ENCODE measurements around the gene CXCL6.

The CXCL6 gene

GRCh38 chr4:73836373-73837279 is at the start of gene CXCL6:
TSS of gene CXCL6 (plus strand) at chr4:73836678. CDS start at chr4:73836751, 73 bp downstream.
- TF ChIP-seq, protein P1, sequence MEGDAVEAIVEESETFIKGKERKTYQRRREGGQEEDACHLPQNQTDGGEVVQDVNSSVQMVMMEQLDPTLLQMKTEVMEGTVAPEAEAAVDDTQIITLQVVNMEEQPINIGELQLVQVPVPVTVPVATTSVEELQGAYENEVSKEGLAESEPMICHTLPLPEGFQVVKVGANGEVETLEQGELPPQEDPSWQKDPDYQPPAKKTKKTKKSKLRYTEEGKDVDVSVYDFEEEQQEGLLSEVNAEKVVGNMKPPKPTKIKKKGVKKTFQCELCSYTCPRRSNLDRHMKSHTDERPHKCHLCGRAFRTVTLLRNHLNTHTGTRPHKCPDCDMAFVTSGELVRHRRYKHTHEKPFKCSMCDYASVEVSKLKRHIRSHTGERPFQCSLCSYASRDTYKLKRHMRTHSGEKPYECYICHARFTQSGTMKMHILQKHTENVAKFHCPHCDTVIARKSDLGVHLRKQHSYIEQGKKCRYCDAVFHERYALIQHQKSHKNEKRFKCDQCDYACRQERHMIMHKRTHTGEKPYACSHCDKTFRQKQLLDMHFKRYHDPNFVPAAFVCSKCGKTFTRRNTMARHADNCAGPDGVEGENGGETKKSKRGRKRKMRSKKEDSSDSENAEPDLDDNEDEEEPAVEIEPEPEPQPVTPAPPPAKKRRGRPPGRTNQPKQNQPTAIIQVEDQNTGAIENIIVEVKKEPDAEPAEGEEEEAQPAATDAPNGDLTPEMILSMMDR (IDR thresholded peaks at IDR 0.05) = no peak
- Histone ChIP-seq H3K27ac (no peak within 1 kb of the TSS), H3K4me3 (peak within 1 kb of the TSS; percentile 61)
- no peak for DNase-seq (ENCODE audit: low spot score)

GRCh38 chr4:73788411-73788810 is 48.1 kb upstream of the CXCL6 start:
- DNase-seq (ENCODE audit: low spot score) = no peak
- TF ChIP-seq, protein P1 (IDR thresholded peaks at IDR 0.05) = no peak
- H3K4me3 ChIP-seq = no peak overlapping the region
- H3K27ac ChIP-seq = no peak overlapping the region

GRCh38 chr4:73798842-73799241 is 37.6 kb upstream of the CXCL6 start:
- no peak for DNase-seq (ENCODE audit: low spot score)
- H3K4me3 ChIP-seq = no peak overlapping the region
- H3K27ac ChIP-seq = no peak overlapping the region
- TF ChIP-seq, protein P1 (IDR thresholded peaks at IDR 0.05) = no peak

DNA sequence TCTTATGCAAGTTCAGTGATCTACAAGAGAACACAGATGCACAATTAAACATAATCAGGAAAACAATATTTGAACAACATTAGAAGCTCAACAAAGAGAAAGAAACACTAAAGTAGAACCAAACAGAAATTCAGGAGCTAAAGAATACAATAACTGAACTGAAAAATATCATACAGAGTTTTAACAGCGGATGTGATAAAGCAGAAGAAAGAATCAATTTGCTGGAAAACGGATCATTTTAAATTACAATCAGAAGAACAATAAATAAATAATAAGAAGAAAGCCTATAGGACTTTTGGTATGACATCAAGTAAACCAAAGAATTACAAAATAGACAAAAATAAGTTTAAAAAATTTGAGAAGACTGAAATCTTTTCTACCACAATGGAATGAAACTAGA is 36.3 kb upstream of the CXCL6 start:
- Histone ChIP-seq H3K27ac (no peak overlapping the region), H3K4me3 (no peak overlapping the region)
- TF ChIP-seq, protein P1 (IDR thresholded peaks at IDR 0.05) = no peak
- DNase-seq (ENCODE audit: low spot score) = no peak

DNA sequence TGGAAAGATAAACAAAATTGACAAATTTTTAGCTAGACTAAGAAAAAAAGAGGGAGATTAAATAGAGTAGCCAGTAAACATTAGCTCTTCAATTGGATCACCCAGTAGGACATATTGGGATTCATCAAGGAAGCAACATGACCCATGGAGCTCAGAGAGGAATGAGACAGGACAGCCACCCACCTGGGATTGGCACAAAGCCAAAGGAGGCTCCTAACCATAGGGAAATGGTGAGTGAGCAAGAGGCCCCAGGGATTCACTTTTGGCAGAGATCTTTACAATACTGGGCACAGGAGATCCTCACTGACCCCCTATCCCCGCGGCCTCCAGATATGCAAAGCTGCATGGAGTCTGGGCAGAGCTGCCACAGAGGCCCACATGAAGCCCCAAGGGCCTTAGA is 34.8 kb upstream of the CXCL6 start:
- TF ChIP-seq, protein P1 (IDR thresholded peaks at IDR 0.05) = no peak
- Histone ChIP-seq H3K27ac (no peak overlapping the region), H3K4me3 (no peak overlapping the region)
- no peak for DNase-seq (ENCODE audit: low spot score)

DNA sequence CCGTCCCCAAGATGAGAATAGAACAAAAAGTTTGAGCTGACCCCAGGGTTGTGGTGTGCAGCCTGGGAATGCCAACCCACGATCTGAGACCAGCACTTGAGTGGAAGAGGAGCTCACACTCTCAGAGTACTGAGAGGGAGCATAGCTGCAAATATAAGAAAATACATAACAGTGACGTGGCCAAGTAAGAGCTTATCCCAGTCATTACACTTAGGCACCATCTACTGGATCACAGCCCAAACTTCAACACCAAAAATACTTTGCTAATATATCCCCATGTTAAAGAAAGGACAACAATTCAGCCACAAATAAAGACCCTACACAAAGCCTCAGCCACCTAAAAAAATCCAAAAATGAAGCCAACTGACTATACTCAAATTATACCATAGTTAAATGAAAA is 33.3 kb upstream of the CXCL6 start:
- TF ChIP-seq, protein P1 (IDR thresholded peaks at IDR 0.05) = no peak
- no peak overlapping the region for H3K27ac ChIP-seq
- H3K4me3 ChIP-seq = no peak overlapping the region
- DNase-seq (ENCODE audit: low spot score) = no peak

GRCh38 chr4:73810191-73810590 is 26.3 kb upstream of the CXCL6 start:
- DNase-seq (ENCODE audit: low spot score) = no peak
- no peak overlapping the region for H3K27ac ChIP-seq
- no peak overlapping the region for H3K4me3 ChIP-seq
- TF ChIP-seq, protein P1 (IDR thresholded peaks at IDR 0.05) = no peak
